ENCODE data around the gene RBM3. TPM values are rescaled to one million over a fixed set of nuclear protein-coding genes. Genes with fewer than 3 reads are reported as not detected.

Gene RBM3
- polyA plus RNA-seq, 1 of the 3 experiments (the other 2 are of a cell fraction): 183 TPM

DNA sequence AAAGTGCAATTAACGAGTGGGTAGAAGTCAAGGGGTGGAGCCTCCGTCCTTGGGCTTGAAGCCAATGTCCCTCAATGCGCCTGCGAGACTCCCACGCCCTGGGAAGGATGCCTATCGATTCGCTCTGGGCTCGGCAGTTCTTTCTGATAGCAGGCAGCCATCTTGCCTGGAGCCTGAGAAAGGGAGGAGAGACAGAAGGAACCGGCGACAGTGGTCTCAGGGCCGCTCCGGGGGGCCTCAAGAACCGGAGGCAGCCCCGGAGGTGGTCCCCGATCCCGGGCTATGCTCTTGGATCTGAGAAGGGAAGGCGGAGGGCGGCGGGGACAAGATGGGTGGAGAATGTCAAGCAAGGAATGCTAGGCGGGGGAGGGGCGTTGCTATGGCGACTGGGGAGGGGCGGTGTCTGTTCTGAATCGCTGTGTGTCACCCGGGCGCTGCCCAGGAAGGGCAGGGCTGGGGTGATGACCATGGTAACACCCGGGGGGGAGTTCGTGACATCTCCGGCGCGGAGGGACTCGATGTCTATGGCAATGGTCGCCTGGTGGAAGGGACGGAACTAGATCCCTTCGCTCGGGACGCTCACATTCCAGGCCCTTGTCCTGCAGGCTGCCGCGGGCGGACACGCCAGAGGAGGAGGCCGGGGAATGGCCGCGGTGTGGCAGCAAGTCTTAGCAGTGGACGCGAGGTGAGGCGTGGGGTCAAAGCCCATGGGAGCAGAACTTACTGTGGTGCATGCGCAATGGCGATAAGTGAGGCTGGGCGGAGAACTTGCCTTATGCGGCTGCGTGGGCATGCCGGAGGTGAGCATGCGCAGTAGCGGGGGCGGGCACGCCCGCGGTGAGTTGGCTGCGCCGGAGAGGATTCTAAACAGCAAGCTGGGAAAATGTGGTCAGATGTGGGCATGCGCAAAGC is 23.3 kb downstream of the RBM3 start, which contains the start of gene WDR13:
TSS of gene WDR13 (plus strand) at position 140 of the 912 bp plus-strand sequence. CDS start at position 645, 505 bp downstream.
- TF ChIP-seq TAF1 (IDR thresholded peaks at IDR 0.05; ENCODE audit: borderline replicate concordance, low read depth, low read length): peak; percentile 12; the same call in 1 of the 2 replicates
- TF ChIP-seq, protein P1, sequence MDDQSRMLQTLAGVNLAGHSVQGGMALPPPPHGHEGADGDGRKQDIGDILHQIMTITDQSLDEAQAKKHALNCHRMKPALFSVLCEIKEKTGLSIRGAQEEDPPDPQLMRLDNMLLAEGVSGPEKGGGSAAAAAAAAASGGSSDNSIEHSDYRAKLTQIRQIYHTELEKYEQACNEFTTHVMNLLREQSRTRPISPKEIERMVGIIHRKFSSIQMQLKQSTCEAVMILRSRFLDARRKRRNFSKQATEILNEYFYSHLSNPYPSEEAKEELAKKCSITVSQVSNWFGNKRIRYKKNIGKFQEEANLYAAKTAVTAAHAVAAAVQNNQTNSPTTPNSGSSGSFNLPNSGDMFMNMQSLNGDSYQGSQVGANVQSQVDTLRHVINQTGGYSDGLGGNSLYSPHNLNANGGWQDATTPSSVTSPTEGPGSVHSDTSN (IDR thresholded peaks at IDR 0.05): no peak
- TF ChIP-seq YY1 (IDR thresholded peaks at IDR 0.05; ENCODE audit: low read depth): peak; percentile 95
- no peak for TF ChIP-seq GATA2 (CRISPR knock-in tag; IDR thresholded peaks at IDR 0.05)
- no peak for TF ChIP-seq CHD2 (IDR thresholded peaks at IDR 0.05; ENCODE audit: low read length, partially characterized antibody)
- TF ChIP-seq, protein P2, sequence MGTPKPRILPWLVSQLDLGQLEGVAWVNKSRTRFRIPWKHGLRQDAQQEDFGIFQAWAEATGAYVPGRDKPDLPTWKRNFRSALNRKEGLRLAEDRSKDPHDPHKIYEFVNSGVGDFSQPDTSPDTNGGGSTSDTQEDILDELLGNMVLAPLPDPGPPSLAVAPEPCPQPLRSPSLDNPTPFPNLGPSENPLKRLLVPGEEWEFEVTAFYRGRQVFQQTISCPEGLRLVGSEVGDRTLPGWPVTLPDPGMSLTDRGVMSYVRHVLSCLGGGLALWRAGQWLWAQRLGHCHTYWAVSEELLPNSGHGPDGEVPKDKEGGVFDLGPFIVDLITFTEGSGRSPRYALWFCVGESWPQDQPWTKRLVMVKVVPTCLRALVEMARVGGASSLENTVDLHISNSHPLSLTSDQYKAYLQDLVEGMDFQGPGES (IDR thresholded peaks at IDR 0.05; ENCODE audit: low read depth, low read length): no peak
- TF ChIP-seq NFIC (IDR thresholded peaks at IDR 0.05; ENCODE audit: borderline replicate concordance): 0 out of 2 replicates have a peak, but pooled peaks have one; percentile 39
- no peak for TF ChIP-seq ELF1 (IDR thresholded peaks at IDR 0.05)
- TF ChIP-seq NRF1 (IDR thresholded peaks at IDR 0.05; ENCODE audit: low read depth, low read length): peak; percentile 94
- TF ChIP-seq FOXJ3 (CRISPR knock-in tag; IDR thresholded peaks at IDR 0.05): no peak
- no peak for TF ChIP-seq TEAD4 (IDR thresholded peaks at IDR 0.05; ENCODE audit: borderline replicate concordance, insufficient read depth)
- no peak for TF ChIP-seq FOSL2 (IDR thresholded peaks at IDR 0.05; ENCODE audit: borderline replicate concordance, low read depth)
- no peak for TF ChIP-seq RXRA (IDR thresholded peaks at IDR 0.05; ENCODE audit: borderline replicate concordance, low read depth)
- no peak for TF ChIP-seq FOXM1 (IDR thresholded peaks at IDR 0.05; ENCODE audit: low read depth)
- TF ChIP-seq RAD21 (IDR thresholded peaks at IDR 0.05; ENCODE audit: low read length): no peak
- peak; percentile 52 for TF ChIP-seq POLR2AphosphoS5 (IDR thresholded peaks at IDR 0.05; ENCODE audit: low read depth, low read length)
- peak; percentile 43 for TF ChIP-seq MXI1 (IDR thresholded peaks at IDR 0.05; ENCODE audit: low read depth, low read length)
- TF ChIP-seq MEF2A (IDR thresholded peaks at IDR 0.05; ENCODE audit: borderline replicate concordance, low read depth): no peak
- TF ChIP-seq SMC3 (IDR thresholded peaks at IDR 0.05; ENCODE audit: low read depth, low read length): no peak
- TF ChIP-seq, protein P3, sequence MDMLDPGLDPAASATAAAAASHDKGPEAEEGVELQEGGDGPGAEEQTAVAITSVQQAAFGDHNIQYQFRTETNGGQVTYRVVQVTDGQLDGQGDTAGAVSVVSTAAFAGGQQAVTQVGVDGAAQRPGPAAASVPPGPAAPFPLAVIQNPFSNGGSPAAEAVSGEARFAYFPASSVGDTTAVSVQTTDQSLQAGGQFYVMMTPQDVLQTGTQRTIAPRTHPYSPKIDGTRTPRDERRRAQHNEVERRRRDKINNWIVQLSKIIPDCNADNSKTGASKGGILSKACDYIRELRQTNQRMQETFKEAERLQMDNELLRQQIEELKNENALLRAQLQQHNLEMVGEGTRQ (IDR thresholded peaks at IDR 0.05; ENCODE audit: borderline replicate concordance, low read depth, low read length): no peak
- no peak for TF ChIP-seq SIN3A (IDR thresholded peaks at IDR 0.05; ENCODE audit: borderline replicate concordance, low read depth, low read length)
- TF ChIP-seq EZH2phosphoT487 (IDR thresholded peaks at IDR 0.05; ENCODE audit: borderline replicate concordance, low read depth): no peak
- WGBS (ENCODE audit: low lambda C conversion rate): 21% methylated on average over 35 of the region's 62 CpGs
- H3K9me2 ChIP-seq: no peaks in the 10 kb centered on the region
- POLR2A ChIA-PET: interaction anchor here (0.5 to 0.9 kb wide), 3 partner anchors 300 to 527 kb away, joined by 3 to 7 read pairs (median 4); partner anchors contain the start of genes GRIPAP1, PQBP1 and TIMM17B
- peaks cover 9% of the 10 kb centered on the region; the same call in 1 of the 2 replicates for H3K79me2 ChIP-seq (ENCODE audit: insufficient read depth)
- peak; percentile 91 for DNase-seq
- H3K4me2 ChIP-seq: peak within 1 kb of the TSS; percentile 75
- H3K27me3 ChIP-seq (ENCODE audit: insufficient read depth): no peaks in the 10 kb centered on the region
- peaks cover 0 to 6% of the 10 kb centered on the region in 2 experiments; a peak in 1 of 4 replicates for H3K4me1 ChIP-seq (ENCODE audit: control insufficient read depth in 1 of 2, insufficient read depth in 2 of 2, low read depth in 1 of 2, low read length in 1 of 2)
- peak within 1 kb of the TSS; percentile 91 to 98 for H3K27ac ChIP-seq (ENCODE audit: low read depth in 2 of 2, low read length in 1 of 2)
- H4K20me1 ChIP-seq (ENCODE audit: insufficient read depth): no peaks in the 10 kb centered on the region
- H3K9ac ChIP-seq: peak within 1 kb of the TSS; percentile 95
- H3K4me3 ChIP-seq (ENCODE audit: low read depth in 2 of 2, low read length in 1 of 2): peak within 1 kb of the TSS; percentile 58 to 73
- CTCF ChIA-PET: no interaction called here
- H3K36me3 ChIP-seq (replicated peaks in 1 of 2; ENCODE audit: control insufficient read depth in 1 of 2, insufficient read depth in 2 of 2, low read length in 1 of 2): peaks cover 0 to 17% of the 10 kb centered on the region in 2 experiments
- no peaks in the 10 kb centered on the region for H3K9me3 ChIP-seq
- peak within 1 kb of the TSS; percentile 79 for H2AFZ ChIP-seq (ENCODE audit: low read depth)
- no peaks in the 10 kb centered on the region for H3F3A ChIP-seq (replicated peaks; ENCODE audit: insufficient read depth)

Measured in SK-N-SH (cell line).